HEK293 (cell line): ENCODE data around the gene TTC39A.

Source experiments
- CTCF ChIP-seq: fragments of 450-650 bp; formaldehyde crosslinking; IDR thresholded peaks from 2 replicates; pipeline ENCODE4 v1.5.1; 2016; ENCODE audit warnings: missing biosample characterization, missing genetic modification characterization
- FEZF1 ChIP-seq: fragments of 450-650 bp; formaldehyde crosslinking; IDR thresholded peaks from 2 replicates; pipeline ENCODE4 v1.5.1; 2016; ENCODE audit warnings: missing biosample characterization, missing genetic modification characterization
- ZBTB17 ChIP-seq: fragments of 450-650 bp; formaldehyde crosslinking; IDR thresholded peaks from 2 replicates; pipeline ENCODE4 v1.5.1; 2016; ENCODE audit warnings: missing biosample characterization, missing genetic modification characterization
- ZNF169 ChIP-seq: fragments of 450-650 bp; formaldehyde crosslinking; IDR thresholded peaks from 2 replicates; pipeline ENCODE4 v1.5.1; 2016; ENCODE audit warnings: missing biosample characterization, missing genetic modification characterization
- ZNF324 ChIP-seq: fragments of 450-650 bp; formaldehyde crosslinking; IDR thresholded peaks from 2 replicates; pipeline ENCODE4 v1.5.1; 2016; ENCODE audit warnings: missing biosample characterization, missing genetic modification characterization
- ZNF416 ChIP-seq: fragments of 450-650 bp; formaldehyde crosslinking; IDR thresholded peaks from 2 replicates; pipeline ENCODE4 v1.5.1; 2016; ENCODE audit warnings: missing biosample characterization, missing genetic modification characterization
- ZNF449 ChIP-seq: fragments of 450-650 bp; formaldehyde crosslinking; IDR thresholded peaks from 2 replicates; pipeline ENCODE4 v1.5.1; 2017; ENCODE audit warnings: missing biosample characterization, mild to moderate bottlenecking, missing genetic modification characterization, moderate library complexity

GRCh38 chr1:51290489-51290847 lies 39.9 kb downstream of the TTC39A start:
- no peak for TF ChIP-seq ZNF449 (tag by site-specific recombination)
- no peak for TF ChIP-seq ZNF324
- no peak for TF ChIP-seq ZNF416 (tag by site-specific recombination)
- no peak for TF ChIP-seq CTCF
- TF ChIP-seq ZNF169 = no peak
- no peak for TF ChIP-seq ZBTB17 (tag by site-specific recombination)
- no peak for TF ChIP-seq FEZF1
